ENCODE data around the gene TNNC1. TPM values are rescaled to one million over a fixed set of nuclear protein-coding genes. Genes with fewer than 3 reads are reported as not detected.
A peak's percentile ranks its signal among the peaks of the same experiment; 100 is the strongest.

The TNNC1 gene
- total RNA-seq, 2 experiments from 2014 or later, result 4.8 to 5.9 TPM

DNA sequence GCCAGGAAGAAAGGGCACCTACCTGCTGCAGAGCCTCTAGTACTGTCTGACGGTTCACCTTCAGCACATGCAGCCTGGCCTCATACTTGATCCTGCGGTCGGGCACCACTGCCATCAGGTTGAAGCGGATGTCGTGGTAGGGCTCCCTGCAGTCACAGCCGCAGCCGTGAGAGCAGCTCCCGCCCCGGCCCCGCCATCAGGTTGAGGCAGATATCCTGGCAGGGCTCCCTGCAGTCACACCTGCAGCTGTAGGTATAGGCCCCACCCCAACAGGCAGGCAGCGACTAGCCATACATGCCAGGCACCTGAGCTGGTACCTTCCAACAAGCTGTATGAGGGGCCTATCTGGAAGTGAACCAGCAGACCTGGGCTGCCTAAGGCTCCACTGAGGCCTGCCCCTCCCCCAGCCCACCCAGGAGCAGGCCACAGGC lies 47.6 kb downstream of the TNNC1 start:
- ChIA-PET POLR2A (interaction anchor here (1.0 to 1.7 kb wide), 4 partner anchors 9 to 118 kb away, joined by 3 to 7 read pairs (median 4); partner anchors contain the start of gene GLYCTK), CTCF (interaction anchor here (1.0 to 1.5 kb wide), 3 partner anchors 22 to 67 kb away, joined by 3 to 5 read pairs (median 3); no protein-coding TSS in a partner anchor)
- Mint-ChIP-seq H3K36me3 (ENCODE audit: low read depth) (peaks cover 33% of the 10 kb centered on the region), H3K4me1 (ENCODE audit: low read depth) (peaks cover 22% of the 10 kb centered on the region), H3K27me3 (no peaks in the 10 kb centered on the region), H3K27ac (no peak overlapping the region), H3K9me3 (no peaks in the 10 kb centered on the region), H3K4me3 (no peak overlapping the region)
- no peak for ATAC-seq
- no peak for TF ChIP-seq CTCF (IDR thresholded peaks at IDR 0.05)
- intact Hi-C loops (cut with micrococcal nuclease), result no loop called here
- DNase-seq, result no peak

GRCh38 chr3:52405601-52406110 lies 48.2 kb downstream of the TNNC1 start:
- H3K36me3 Mint-ChIP-seq (ENCODE audit: low read depth), result peaks cover 33% of the 10 kb centered on the region
- ATAC-seq (no peak), DNase-seq (no peak)
- H3K4me1 Mint-ChIP-seq (ENCODE audit: low read depth), result peaks cover 22% of the 10 kb centered on the region
- no peaks in the 10 kb centered on the region for H3K27me3 Mint-ChIP-seq
- H3K9me3 Mint-ChIP-seq, result no peaks in the 10 kb centered on the region
- TF ChIP-seq CTCF (IDR thresholded peaks at IDR 0.05), result no peak
- intact Hi-C loops (cut with micrococcal nuclease), result no loop called here
- ChIA-PET CTCF (interaction anchor here (1.4 to 1.5 kb wide), 2 partner anchors 23 to 41 kb away, joined by 3 to 5 read pairs; no protein-coding TSS in a partner anchor), POLR2A (interaction anchor here (1.0 to 1.7 kb wide), 4 partner anchors 8 to 43 kb away, joined by 3 to 7 read pairs (median 4); no protein-coding TSS in a partner anchor)
- H3K27ac Mint-ChIP-seq, result peak overlapping the region; percentile 49
- no peak overlapping the region for H3K4me3 Mint-ChIP-seq

GRCh38 chr3:52405066-52405465 lies 48.8 kb downstream of the TNNC1 start:
- H3K9me3 Mint-ChIP-seq, result no peaks in the 10 kb centered on the region
- DNase-seq (no peak), ATAC-seq (no peak)
- no peak for TF ChIP-seq CTCF (IDR thresholded peaks at IDR 0.05)
- no peaks in the 10 kb centered on the region for H3K27me3 Mint-ChIP-seq
- intact Hi-C loops (cut with micrococcal nuclease), result no loop called here
- no peak overlapping the region for H3K4me3 Mint-ChIP-seq
- peaks cover 22% of the 10 kb centered on the region for H3K4me1 Mint-ChIP-seq (ENCODE audit: low read depth)
- peak overlapping the region; percentile 42 for H3K27ac Mint-ChIP-seq
- peaks cover 33% of the 10 kb centered on the region for H3K36me3 Mint-ChIP-seq (ENCODE audit: low read depth)
- POLR2A ChIA-PET, result interaction anchor here (1.0 to 1.3 kb wide), 2 partner anchors 9 to 347 kb away, joined by 3 read pairs; no protein-coding TSS in a partner anchor
- CTCF ChIA-PET, result interaction anchor here (0.7 to 1.5 kb wide), 2 partner anchors 15 to 42 kb away, joined by 3 read pairs; no protein-coding TSS in a partner anchor

GRCh38 chr3:52404391-52404790 lies 49.5 kb downstream of the TNNC1 start:
- H3K27ac Mint-ChIP-seq, result no peak overlapping the region
- no peaks in the 10 kb centered on the region for H3K9me3 Mint-ChIP-seq
- H3K4me1 Mint-ChIP-seq (ENCODE audit: low read depth), result peaks cover 22% of the 10 kb centered on the region
- TF ChIP-seq CTCF (IDR thresholded peaks at IDR 0.05), result no peak
- ATAC-seq (no peak), DNase-seq (no peak)
- H3K36me3 Mint-ChIP-seq (ENCODE audit: low read depth), result peaks cover 33% of the 10 kb centered on the region
- intact Hi-C loops (cut with micrococcal nuclease), result no loop called here
- ChIA-PET CTCF (interaction anchor here (0.7 kb wide), 1 partner anchor 14 kb away, joined by 3 read pairs; no protein-coding TSS in a partner anchor), POLR2A (interaction anchor here (0.6 to 1.3 kb wide), 4 partner anchors 8 to 346 kb away, joined by 3 read pairs; no protein-coding TSS in a partner anchor)
- no peaks in the 10 kb centered on the region for H3K27me3 Mint-ChIP-seq
- H3K4me3 Mint-ChIP-seq, result no peak overlapping the region

DNA sequence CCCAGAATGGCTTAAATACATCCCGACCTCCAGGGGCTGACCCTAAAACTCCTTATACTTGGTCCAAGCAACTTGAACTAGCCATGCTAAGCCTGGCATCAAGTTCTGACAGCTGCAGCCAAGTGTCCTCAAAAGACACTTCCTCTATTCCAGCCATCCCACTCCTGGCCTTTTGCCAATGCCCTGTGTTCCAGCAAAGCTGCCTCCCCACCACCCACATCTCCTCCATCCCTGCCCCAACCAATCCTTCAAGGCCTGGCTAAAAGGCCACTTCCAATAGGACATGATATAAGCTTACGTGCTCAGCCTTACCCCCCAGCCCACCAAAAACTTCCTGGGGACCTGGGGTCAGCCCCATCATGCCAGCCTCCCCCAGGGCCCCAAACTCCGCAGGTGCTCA lies 49.9 kb downstream of the TNNC1 start:
- intact Hi-C loops (cut with micrococcal nuclease), result no loop called here
- peaks cover 19% of the 10 kb centered on the region for H3K4me1 Mint-ChIP-seq (ENCODE audit: low read depth)
- ChIA-PET POLR2A (interaction anchor here (0.9 to 1.3 kb wide), 3 partner anchors 8 to 346 kb away, joined by 3 read pairs; no protein-coding TSS in a partner anchor), CTCF (no interaction called here)
- H3K27me3 Mint-ChIP-seq, result no peaks in the 10 kb centered on the region
- DNase-seq, result no peak
- H3K36me3 Mint-ChIP-seq (ENCODE audit: low read depth), result peaks cover 33% of the 10 kb centered on the region
- H3K9me3 Mint-ChIP-seq, result no peaks in the 10 kb centered on the region
- no peak for ATAC-seq
- no peak overlapping the region for H3K4me3 Mint-ChIP-seq
- no peak for TF ChIP-seq CTCF (IDR thresholded peaks at IDR 0.05)
- no peak overlapping the region for H3K27ac Mint-ChIP-seq

All from activated CD8-positive, alpha-beta T cell treated with anti-CD3 and anti-CD28 coated beads for 36 hours (primary cell).